Epithelial cell of proximal tubule (primary cell): ENCODE data around the gene SLFN11. TPM values are rescaled to one million over a fixed set of nuclear protein-coding genes. Genes with fewer than 3 reads are reported as not detected.
A peak's percentile ranks its signal among the peaks of the same experiment; 100 is the strongest.

ENCODE experiments used
- DNase-seq: peaks from one replicate; pipeline ENCODE4 v3.0.0-alpha.2; 2011; ENCODE audit warnings: low read depth
- H3K4me3 ChIP-seq: 2 replicates; pipeline ENCODE4 v1.5.1; 2011; ENCODE audit warnings: low read depth, mild to moderate bottlenecking, low read length
- CTCF ChIP-seq: conservative IDR thresholded peaks from 2 replicates; pipeline ENCODE4 v1.5.1; 2012; ENCODE audit warnings: low read depth, mild to moderate bottlenecking, low read length
- total RNA-seq: library from RNA; depleted of rRNA; stranded (reverse); fragments of >200 nt; gene quantifications from 2 replicates; pipeline ENCODE4 v1.2.3, GENCODE V29; 2015

SLFN11 gene
- total RNA-seq, 1 donor from 2014 or later, result 2.1 TPM

DNA sequence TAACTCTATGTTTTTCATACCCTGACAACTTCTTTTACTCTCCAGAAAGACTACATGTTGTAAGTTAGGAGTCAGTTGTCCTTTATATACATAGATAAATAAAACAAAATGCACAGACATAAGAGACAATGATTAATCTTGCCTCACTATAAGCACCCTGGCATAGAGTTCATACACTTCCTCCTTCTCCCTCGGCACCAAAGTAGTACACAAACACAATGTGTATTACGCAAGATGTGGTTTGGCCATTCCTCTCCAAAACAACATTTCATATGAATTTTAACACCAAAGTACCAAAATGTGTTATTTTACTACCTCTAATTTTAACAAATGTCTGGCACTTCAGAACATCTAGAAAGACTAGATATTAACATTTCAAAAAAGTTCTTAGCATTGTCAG lies 17.2 kb upstream of the SLFN11 start:
- no peak for TF ChIP-seq CTCF
- DNase-seq, result no peak
- H3K4me3 ChIP-seq, result no peak overlapping the region

GRCh38 chr17:35390156-35390555 lies 16.7 kb upstream of the SLFN11 start:
- no peak overlapping the region for H3K4me3 ChIP-seq
- no peak for TF ChIP-seq CTCF
- no peak for DNase-seq

GRCh38 chr17:35387496-35387895 lies 14.1 kb upstream of the SLFN11 start:
- no peak for TF ChIP-seq CTCF
- no peak overlapping the region for H3K4me3 ChIP-seq
- DNase-seq, result no peak

DNA sequence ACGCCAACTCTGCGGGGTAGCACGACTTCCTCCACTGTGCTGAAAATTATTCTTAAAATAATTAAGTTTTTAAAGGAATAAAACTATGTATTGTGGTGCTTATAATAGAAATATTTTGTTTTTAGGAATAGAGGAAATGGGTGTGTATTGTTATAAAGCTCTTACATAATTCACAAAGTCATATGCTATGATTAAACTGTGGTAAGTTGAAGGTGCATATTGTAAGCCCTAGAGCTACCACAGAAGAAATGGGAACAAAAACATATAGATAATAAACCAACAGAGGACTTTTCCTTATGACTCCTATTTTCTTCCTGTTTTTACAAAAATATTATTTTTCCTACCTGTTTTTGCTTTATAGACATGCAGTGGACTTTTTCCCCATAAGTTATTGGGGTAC lies 4.3 kb upstream of the SLFN11 start:
- no peak for TF ChIP-seq CTCF
- H3K4me3 ChIP-seq, result no peak overlapping the region
- no peak for DNase-seq

- no peak overlapping the region for H3K4me3 ChIP-seq
- DNase-seq, result no peak
- no peak for TF ChIP-seq CTCF
These were observed 3.6 kb upstream of the SLFN11 start for GRCh38 chr17:35377068-35377467.

DNA sequence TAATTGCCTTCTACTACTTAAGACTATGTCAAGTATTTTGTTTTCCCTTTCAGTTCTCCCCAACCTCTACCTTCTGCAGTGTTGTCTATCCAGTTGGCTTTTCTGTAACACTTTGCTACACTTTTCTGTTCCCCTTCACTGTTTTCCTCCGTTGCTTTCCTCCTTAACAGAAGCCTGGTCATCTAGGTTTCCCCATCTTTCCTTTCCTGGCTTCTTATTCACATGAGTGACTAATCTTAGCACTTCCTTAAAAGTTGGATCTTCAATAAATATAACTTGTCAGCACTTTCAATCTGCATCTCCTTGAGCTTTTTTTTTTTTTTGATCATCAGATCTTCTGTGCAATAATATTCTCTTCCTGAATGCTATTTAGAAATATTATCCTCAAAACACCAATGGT lies 2.8 kb upstream of the SLFN11 start:
- no peak overlapping the region for H3K4me3 ChIP-seq
- DNase-seq, result no peak
- TF ChIP-seq CTCF, result no peak

GRCh38 chr17:35374766-35375344 lies 1.4 kb upstream of the SLFN11 start:
- no peak for DNase-seq
- TF ChIP-seq CTCF, result no peak
- peak overlapping the region; percentile 54 for H3K4me3 ChIP-seq
